GM21619 (cell line): ENCODE measurements around the gene MANEAL.

ENCODE experiments used
- ATAC-seq: cut with Tn5 transposase; IDR thresholded peaks from one replicate; pipeline ENCODE4 v1.9.1; 2021; ENCODE audit not compliant: unreplicated experiment

MANEAL gene

DNA sequence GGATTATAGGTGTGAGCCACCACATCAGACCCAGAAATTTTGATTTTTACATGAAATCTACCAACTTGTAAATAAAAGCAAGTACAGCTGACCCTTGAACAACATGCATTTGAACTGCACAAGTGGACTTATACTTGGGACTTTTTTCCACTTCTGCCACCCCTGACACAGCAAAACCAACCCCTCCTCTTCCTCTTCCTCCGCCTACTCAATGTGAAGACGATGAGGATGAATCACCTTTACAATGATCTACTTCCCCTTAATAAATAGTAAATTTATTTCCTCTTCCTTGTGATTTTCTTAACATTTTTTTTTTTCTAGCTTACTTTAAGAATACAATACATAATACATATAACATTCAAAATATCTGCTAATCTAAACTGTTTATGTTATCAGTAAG is 31.9 kb downstream of the MANEAL start:
- no peak for ATAC-seq

GRCh38 chr1:37828410-37829074 is 34.9 kb downstream of the MANEAL start:
- ATAC-seq = no peak

DNA sequence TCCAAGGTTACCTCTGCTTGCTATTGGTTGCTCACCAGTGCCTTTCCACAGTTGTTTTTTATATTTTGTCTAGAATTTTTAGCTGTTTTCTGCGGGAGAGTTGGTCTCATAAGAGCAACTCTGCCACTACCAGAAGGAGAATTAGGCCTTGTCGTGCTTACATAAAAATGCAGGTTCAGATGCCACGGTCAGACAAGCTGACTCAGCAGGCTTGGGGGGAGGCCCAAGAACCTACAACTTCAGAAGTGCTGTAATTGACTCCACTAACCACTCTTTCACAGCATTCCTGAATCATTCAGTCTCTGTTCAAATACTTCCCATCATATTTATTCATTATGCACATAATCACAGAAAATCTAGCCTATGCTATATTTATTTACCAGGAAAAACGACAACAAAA is 37.5 kb downstream of the MANEAL start:
- no peak for ATAC-seq

GRCh38 chr1:37831809-37832208 is 38.2 kb downstream of the MANEAL start:
- ATAC-seq = no peak

DNA sequence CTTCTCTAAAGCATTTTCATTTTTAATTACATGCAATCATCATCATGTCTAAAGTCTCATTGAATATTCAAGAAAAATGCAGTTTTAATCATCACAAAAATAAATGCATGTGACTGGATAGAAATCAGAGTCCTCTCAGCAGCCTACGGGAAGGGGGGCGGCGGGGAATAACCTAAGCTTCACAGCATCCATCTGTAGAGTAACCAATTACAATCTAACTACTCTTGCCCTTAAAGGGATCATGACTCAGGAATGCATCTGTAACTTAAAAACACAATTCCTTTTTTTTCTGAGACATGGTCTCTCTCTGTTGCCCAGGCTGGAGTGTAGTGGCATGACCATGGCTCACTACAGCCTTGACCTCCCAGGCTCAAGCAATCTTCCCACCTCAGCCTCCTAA is 43.1 kb downstream of the MANEAL start:
- no peak for ATAC-seq

DNA sequence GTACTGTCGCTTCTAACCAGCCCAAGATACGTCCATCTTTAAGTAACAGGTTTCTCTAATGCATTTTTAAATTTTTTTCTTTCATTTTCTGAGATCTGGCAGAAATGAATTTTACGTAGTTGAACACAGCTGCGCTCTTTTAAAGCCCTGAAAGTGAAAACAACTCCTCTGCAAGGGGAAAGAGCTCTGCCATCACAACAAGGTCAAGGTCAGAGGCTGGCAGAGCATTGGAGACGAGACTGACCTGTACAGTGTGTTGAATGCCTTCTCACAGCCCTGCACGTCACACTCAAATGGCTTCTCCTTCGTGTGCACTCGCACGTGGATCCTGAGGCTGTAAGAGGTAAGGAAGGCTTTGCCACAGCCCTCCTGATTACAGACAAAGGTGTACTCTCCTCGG is 46.0 kb downstream of the MANEAL start:
- ATAC-seq = no peak

DNA sequence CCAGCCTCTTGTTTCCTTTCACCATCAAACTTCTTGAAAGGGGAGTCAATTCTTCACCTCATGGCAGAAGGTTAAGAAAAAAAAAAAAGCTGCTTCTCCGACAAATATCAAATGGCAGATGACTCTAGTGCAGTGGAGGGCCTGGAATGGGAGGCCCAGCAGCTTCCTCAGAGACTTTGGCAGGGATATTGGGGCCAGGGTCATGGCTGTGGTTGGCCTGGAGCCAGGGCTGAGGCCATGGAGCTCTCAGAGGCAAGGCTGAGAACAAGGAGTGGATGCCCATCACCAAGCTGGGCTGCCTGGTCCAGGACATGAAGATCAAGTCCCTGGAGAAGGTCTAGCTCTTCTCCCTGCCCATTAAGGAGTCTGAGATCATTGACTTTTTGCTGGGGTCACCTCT is 47.1 kb downstream of the MANEAL start:
- ATAC-seq = no peak

GRCh38 chr1:37841652-37842051 is 48.0 kb downstream of the MANEAL start:
- ATAC-seq = no peak

- no peak for ATAC-seq
Observed at GRCh38 chr1:37844536-37844935, 50.9 kb downstream of the MANEAL start.

DNA sequence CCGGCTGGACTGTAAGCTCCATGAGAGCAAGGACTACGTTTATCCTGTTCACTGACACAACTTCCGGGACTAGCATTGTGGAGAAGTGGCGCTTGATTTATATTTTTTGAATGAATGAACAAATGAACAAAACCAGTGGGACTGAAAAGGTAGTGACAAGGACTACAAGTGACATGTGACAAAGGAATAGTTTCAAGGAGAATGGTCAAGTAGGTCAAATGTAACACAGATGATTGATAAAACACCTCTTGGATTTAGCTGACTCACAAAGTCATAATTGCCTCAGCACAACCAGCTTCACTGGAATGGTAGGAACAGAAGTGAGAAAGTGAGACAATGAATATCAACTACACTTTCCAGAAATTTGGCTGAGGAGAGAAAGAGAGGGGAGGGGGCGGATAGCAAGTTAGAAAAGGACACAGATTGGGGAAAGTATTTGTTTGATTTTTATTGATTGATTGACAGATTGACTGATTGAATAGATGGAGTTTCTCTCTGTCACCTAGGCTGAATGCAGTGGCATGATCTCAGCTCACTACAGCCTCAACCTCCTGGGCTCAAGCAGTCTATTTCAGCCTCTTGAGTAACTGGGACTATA is 51.5 kb downstream of the MANEAL start:
- no peak for ATAC-seq

GRCh38 chr1:37845786-37846185 is 52.1 kb downstream of the MANEAL start:
- no peak for ATAC-seq

DNA sequence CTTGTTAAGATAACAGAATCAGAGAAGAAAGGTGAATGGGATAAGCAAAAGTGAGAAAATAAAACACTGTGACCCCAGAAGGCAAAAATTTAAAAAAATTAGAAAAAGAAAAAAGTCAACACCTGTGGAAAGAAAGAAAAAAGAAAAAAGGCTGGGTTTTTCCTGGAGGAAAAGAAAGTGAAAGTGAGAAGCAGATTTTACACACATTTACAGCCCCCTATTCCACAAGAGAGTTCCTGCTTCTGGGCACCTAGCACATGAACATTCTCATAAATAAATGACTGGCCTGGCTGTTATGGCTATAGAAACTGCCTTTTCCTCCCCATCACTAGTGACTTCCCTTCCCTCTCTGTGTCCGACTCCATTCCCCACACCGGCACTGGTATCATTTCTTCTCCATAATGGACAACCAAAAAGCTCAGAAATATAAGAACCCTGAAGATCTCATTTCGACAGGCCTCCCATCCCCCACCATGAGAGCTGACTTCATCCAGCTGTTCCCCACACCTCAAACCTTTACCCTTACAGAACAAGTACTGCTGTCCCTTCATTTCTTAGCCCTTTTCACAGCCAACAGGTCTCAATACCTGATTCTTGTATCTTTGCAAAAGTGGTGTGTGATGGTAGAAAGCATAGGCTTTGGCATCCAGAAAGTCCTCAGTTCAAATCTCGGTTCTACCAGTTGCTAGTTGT is 53.1 kb downstream of the MANEAL start:
- ATAC-seq = no peak

DNA sequence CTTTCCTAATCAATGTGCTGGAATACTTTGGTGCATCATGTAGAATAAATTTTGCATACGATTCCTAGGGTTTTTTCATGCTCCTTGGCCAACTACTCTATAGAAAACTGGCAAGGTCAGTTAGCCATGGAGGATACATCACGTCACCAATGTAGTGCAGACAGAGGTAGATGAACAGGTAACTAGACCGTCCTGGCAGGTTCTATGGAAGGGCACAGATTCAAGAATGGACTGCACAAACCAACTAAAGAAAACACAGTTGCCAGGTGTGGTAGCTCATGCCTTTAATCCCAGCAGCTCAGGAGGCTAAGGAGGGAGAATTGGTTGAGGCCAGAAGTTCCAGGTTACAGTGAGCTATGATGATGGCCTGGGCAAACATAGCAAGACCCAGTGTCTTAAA is 55.8 kb downstream of the MANEAL start:
- no peak for ATAC-seq

DNA sequence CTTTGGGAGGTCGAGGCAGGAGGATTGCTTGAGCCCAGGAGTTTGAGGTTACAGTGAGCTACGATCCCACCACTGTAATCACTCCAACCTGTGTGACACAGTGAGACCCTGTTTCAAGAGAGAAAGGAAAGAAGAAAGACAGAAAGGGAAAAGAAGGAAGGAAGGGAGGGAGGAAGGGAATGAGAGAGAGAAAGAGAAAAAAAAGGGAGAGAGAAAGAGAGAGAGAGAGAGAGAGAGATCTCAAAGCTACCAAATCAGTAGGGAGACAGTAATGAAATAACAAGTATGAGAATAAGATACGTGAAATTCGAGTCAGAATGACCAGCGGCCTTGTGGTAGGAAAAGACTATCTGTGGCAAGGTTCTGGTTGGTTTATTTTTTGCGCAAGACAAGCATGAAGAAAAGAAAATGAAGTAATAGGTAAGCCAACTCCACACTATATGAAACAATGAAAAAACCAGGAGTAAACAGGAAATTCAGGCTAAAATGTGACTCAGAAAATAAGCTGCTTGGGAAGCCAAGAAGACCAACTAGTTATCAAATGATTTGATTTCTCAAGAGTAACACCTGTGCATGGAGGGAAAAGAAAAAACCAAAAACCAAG is 56.8 kb downstream of the MANEAL start:
- no peak for ATAC-seq
